Activated CD8-positive, alpha-beta memory T cell treated with anti-CD3 and anti-CD28 coated beads, Interleukin-2, amount 10 ng/mL, durations not matched to agents 7 days and 5 days (primary cell): Measurements from ENCODE around the gene TBC1D3B. TPM values are rescaled to one million over a fixed set of nuclear protein-coding genes. Genes with fewer than 3 reads are reported as not detected.

ENCODE experiments used
- total RNA-seq, 2 experiments: library from RNA; stranded (reverse); gene quantifications; one replicate each; pipeline ENCODE4 v1.2.3, GENCODE V29; 2021

The TBC1D3B gene
- total RNA-seq, 2 experiments from 2014 or later: 5.8 to 9.9 TPM

Other genes starting within 250 kb of the TBC1D3B start
- 10 to 100 TPM; 13.5 to 18.5 TPM for gene RDM1, start 245.9 kb downstream of the TBC1D3B start, total RNA-seq
- not detected for gene LYZL6, start 232.9 kb downstream of the TBC1D3B start, total RNA-seq
- not detected for gene CCL16, start 195.1 kb downstream of the TBC1D3B start, total RNA-seq
- not detected for gene CCL14, start 189.9 kb downstream of the TBC1D3B start, total RNA-seq
- not detected for gene CCL15, start 175.1 kb downstream of the TBC1D3B start, total RNA-seq
- under 1 TPM in 1 of 2 experiments, not detected in 1; 0.82 TPM for gene CCL23, start 158.7 kb downstream of the TBC1D3B start, total RNA-seq
- not detected for gene CCL18, start 112.4 kb downstream of the TBC1D3B start, total RNA-seq
- 100 to 1,000 TPM in 1 of 2 experiments, 10 to 100 TPM in 1; 77.2 to 634 TPM for gene CCL3, start 86.5 kb downstream of the TBC1D3B start, total RNA-seq
- gene CCL4, start 72.8 kb downstream of the TBC1D3B start, total RNA-seq: 100 to 1,000 TPM in 1 of 2 experiments, 10 to 100 TPM in 1; 66.7 to 367 TPM
- gene CCL3L1, start 20.1 kb upstream of the TBC1D3B start, total RNA-seq: 10 to 100 TPM; 10.5 to 35.6 TPM
- gene CCL4L2, start 34.4 kb upstream of the TBC1D3B start, total RNA-seq: 10 to 100 TPM; 22.8 to 56.5 TPM
- 1 to 10 TPM in 1 of 2 experiments, under 1 TPM in 1; 0.45 to 1.1 TPM for gene TBC1D3I, start 87.9 kb upstream of the TBC1D3B start, total RNA-seq
- gene TBC1D3G, start 147.2 kb upstream of the TBC1D3B start, total RNA-seq: not detected
- not detected for gene TBC1D3H, start 211.8 kb upstream of the TBC1D3B start, total RNA-seq